Measurements from ENCODE around the gene CCL28. TPM values are rescaled to one million over a fixed set of nuclear protein-coding genes. Genes with fewer than 3 reads are reported as not detected.
"Not testable (repeated sequence)": the region's sequence is repeated elsewhere in the genome, so short reads cannot be mapped to it uniquely, and the experiment has no call there.

Gene CCL28
- total RNA-seq: 0.46 TPM
- long read RNA-seq: 0 reads

DNA sequence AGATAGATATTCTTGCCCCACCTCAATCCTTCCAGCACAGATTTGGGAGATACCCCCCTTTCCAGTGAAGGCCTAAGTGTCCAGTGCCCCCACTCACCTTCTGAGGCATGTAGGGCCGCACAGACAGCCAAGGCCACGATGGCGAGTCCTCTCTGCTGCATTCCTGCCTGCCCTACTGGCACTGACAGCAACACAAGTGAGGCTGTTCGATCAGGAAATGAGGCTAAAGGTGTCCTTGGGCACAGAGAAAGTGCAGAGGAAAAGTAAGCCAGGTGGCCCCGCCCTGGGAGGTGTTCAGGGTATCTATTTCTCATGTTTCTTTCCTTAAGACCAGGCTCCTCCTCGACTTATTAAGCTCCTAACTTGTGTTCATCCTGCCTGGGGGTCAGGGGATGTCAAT, at the start of gene CCL28:
Gene CCL28 (minus strand): TSS at position 236 of the 400 bp plus-strand sequence. CDS start 75 bp downstream, at position 161.
- DNase-seq (ENCODE audit: low spot score): no peak
- intact Hi-C loops (cut with DNase I): no loop called here

- no peak for DNase-seq (ENCODE audit: low spot score)
- intact Hi-C loops (cut with DNase I): no loop called here
Observed at GRCh38 chr5:43461066-43461465, 48.9 kb upstream of the CCL28 start.

GRCh38 chr5:43456556-43456955, 44.4 kb upstream of the CCL28 start:
- DNase-seq (ENCODE audit: low spot score): no peak
- intact Hi-C loops (cut with DNase I): no loop called here

DNA sequence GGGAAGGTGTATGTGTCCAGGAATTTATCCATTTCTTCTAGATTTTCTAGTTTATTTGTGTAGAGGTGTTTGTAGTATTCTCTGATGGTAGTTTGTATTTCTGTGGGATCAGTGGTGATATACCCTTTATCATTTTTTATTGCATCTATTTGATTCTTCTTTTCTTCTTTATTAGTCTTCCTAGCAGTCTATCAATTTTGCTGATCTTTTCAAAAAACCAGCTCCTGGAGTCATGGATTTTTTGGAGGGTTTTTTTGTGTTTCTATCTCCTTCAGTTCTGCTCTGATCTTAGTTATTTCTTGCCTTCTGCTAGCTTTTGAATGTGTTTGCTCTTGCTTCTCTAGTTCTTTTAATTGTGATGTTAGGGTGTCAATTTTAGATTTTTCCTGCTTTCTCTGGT, 29.4 kb upstream of the CCL28 start:
- DNase-seq (ENCODE audit: low spot score); intact Hi-C loops (cut with DNase I): not testable (repeated sequence)

DNA sequence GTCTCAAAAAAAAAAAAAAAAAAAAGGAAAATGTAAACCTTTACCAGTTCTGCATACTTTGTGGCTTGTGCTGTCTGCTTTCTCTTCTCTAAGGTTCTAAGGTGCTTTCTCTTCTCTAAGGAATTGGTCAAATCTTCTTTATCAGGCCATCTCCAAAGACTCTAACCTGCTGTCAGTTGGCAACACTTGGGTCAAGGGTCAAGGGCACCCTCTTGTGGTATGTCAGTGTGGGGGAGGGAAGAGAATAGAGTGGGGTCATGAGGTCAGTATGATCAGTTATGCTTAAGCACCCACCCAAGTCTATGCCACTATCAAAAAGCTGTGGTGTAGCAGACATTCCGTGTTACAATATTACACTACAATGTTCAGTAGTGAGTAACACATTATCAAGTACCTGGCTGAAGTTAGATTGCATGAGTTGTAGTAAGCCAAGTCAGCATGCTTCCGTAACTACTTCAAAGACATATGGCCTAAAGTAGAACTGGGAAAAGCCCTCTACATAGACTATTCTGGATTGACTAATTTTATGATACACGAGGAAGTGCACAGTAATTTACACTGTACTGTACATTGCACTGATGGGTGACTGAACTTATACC, 25.0 kb upstream of the CCL28 start:
- intact Hi-C loops (cut with DNase I): no loop called here
- DNase-seq (ENCODE audit: low spot score): no peak

GRCh38 chr5:43433382-43433781, 21.2 kb upstream of the CCL28 start:
- DNase-seq (ENCODE audit: low spot score): no peak
- intact Hi-C loops (cut with DNase I): no loop called here

GRCh38 chr5:43432486-43433375, 20.5 kb upstream of the CCL28 start:
- intact Hi-C loops (cut with DNase I): no loop called here
- DNase-seq (ENCODE audit: low spot score): no peak

DNA sequence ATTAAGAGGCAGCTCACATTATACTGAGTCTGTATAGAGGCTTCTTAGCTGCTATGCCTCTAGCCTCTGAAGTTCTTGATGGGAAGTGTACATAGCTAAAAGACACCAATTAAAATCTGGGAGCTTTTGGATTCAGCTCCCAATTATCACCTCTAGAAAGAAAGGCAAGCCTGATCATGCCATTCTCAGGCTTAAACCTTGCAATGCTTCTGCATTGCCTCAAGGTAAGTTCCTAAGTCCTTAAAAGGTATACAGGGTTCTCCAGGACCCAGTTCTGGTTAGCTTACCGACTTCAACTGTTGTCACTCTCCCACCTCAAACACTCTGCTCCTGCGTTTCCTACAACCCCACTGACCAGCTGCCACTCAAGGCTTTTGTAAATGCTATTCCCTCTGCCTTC, 17.5 kb upstream of the CCL28 start:
- no peak for DNase-seq (ENCODE audit: low spot score)
- intact Hi-C loops (cut with DNase I): no loop called here

GRCh38 chr5:43429016-43429415, 16.8 kb upstream of the CCL28 start:
- DNase-seq (ENCODE audit: low spot score): no peak
- intact Hi-C loops (cut with DNase I): no loop called here

DNA sequence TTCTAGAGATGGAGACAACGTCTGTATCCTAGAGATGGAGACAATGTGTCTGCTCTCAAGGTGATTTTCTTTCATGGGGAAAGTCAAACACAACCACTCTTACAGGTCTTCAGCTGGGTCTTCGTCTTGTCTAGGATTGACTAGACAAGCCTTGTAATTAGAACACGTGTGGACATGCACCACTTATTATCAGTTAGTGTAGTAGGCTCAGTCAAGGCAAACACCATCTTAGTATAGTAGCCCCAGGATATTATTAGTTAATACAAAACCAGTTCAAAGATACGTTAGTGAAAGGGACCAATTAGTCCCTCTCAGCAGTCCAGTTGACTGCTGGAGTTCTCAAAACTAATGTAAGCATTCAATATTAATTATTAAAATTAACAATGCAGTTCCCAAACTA, 15.1 kb upstream of the CCL28 start:
- intact Hi-C loops (cut with DNase I): no loop called here
- DNase-seq (ENCODE audit: low spot score): no peak

- DNase-seq (ENCODE audit: low spot score): no peak
- intact Hi-C loops (cut with DNase I): no loop called here
Observed at GRCh38 chr5:43425983-43426382, 13.8 kb upstream of the CCL28 start.

- intact Hi-C loops (cut with DNase I); DNase-seq (ENCODE audit: low spot score): not testable (repeated sequence)
Observed at GRCh38 chr5:43423086-43423485, 10.9 kb upstream of the CCL28 start.

DNA sequence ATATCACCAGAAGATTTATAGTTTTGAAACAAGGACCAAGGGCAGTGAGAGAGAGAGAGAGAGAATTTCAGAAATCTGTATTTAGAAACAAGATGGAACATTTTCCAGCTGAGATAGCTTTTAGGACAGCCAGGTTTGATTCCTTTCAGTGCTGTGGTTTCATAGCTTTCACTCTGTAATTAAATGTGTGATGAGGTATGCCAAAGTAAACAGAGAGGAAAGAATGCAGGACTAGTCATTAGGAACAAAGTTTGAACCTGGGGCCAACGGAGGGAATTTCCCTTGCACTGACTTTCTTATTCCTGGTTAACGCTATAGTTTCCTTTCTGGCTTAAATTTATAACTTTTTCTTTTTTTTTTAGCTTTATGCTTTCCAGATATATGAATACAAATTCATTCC, 10.0 kb upstream of the CCL28 start:
- intact Hi-C loops (cut with DNase I): no loop called here
- no peak for DNase-seq (ENCODE audit: low spot score)

DNA sequence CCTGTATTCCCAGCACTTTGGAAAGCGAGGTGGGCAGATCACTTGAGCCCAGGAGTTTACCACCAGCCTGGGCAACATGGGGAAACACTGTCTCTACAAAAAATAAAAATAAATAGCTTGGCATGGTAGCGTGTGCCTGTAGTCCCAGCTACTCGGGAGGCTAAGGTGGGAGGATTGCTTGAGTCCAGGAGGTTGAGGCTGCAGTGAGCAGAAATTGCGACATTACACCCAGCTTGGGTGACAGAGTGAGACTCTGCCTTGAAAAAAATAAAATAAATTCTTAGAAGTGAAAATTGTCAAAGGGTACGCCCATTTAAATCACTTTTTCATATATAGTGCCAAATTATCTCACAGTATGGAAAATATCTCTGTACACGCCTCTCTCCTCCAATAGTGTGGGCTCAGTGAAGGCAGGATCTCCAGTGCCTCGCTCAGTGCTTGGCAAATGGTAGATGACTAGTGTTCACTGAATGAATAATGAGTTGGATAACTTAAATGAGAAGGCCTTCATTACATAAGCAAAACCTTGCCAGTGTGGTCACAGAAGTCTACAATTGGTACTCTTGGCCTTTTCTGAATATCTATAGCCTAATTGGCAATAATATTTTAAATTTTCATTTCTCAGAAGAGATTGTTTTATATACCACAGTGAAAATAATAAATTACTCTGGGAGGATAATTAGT, 9.4 kb upstream of the CCL28 start:
- intact Hi-C loops (cut with DNase I): no loop called here
- no peak for DNase-seq (ENCODE audit: low spot score)

GRCh38 chr5:43420241-43420640, 8.1 kb upstream of the CCL28 start:
- no peak for DNase-seq (ENCODE audit: low spot score)
- intact Hi-C loops (cut with DNase I): no loop called here

DNA sequence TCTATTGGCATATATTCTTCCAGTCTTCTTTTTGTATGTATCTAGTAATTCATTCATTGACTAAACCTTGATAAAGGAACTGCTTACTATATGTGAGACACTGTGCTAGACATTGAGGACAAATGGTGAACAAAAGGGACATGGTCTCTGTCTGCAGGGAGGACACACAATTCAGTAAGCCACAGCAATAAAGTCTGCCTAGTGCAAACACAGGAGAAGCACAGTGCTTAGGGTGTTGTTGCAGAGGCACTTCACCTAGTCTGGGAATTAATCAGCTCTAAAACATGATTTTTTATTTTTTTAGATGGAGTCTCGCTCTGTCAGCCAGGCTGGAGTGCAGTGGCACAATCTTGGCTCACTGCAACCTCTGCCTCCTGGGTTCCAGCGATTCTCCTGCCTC, 6.4 kb upstream of the CCL28 start:
- DNase-seq (ENCODE audit: low spot score): no peak
- intact Hi-C loops (cut with DNase I): no loop called here

DNA sequence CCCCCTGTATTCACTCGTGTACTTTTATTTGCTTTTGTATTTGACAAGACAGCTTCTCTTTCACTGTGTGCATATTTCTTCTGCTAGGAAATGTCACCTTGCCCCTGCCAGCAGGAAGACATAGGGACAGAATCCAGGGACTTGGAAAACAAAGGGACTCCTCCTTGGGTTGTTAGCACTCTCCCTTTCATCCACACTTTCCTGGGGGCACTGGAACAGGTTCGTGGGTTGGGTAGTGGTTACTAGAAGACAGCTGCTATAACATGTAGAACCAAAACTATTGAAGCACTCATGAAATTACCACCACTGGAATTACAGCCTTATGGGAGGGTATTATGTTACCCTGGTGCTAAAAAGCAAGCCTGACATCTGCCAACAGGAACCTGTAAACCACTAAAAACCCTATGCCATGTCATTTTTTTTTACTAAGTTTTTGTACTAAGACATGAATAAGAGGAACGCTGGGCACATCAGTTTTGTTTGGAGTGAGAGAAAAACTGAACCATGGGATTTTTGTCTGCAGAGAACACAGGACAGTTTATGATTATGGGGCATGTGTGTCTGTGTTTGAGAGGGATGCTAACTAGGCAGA, 4.7 kb upstream of the CCL28 start:
- DNase-seq (ENCODE audit: low spot score): no peak
- intact Hi-C loops (cut with DNase I): no loop called here

- intact Hi-C loops (cut with DNase I): no loop called here
- no peak for DNase-seq (ENCODE audit: low spot score)
Observed at GRCh38 chr5:43415935-43416802, 4.0 kb upstream of the CCL28 start.

GRCh38 chr5:43413966-43414365, 1.8 kb upstream of the CCL28 start:
- no peak for DNase-seq (ENCODE audit: low spot score)
- intact Hi-C loops (cut with DNase I): no loop called here

Data from cardiac septum (tissue), 1 donor.